ENCODE measurements around the gene JMY.

The JMY gene

GRCh38 chr5:79235634-79236361 is at the start of gene JMY:
TSS of gene JMY (plus strand) at chr5:79236131. CDS start at chr5:79236651, 520 bp downstream.
- in situ Hi-C loops (cut with MboI; ENCODE audit: low sequenced_read_pairs), result no loop called here

DNA sequence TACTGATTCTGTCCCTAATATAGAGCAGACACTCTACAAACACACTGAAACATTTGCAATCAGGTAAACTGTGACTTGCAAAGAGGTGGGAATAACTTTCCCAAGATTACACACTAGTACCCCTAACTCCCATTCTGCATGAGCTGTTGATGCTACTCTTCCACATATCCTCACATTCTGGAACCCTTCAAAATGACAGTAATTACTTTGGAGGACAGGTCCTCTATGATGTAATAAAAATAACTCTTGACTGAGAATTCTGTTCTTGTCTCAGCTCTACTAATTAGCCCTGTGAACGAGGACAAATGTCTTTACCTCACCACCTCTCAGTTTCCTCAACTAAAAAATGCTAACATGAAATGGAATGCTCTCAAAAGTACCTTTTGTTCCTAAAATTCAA is 49.5 kb upstream of the JMY start:
- in situ Hi-C loops (cut with MboI; ENCODE audit: low sequenced_read_pairs), result no loop called here

DNA sequence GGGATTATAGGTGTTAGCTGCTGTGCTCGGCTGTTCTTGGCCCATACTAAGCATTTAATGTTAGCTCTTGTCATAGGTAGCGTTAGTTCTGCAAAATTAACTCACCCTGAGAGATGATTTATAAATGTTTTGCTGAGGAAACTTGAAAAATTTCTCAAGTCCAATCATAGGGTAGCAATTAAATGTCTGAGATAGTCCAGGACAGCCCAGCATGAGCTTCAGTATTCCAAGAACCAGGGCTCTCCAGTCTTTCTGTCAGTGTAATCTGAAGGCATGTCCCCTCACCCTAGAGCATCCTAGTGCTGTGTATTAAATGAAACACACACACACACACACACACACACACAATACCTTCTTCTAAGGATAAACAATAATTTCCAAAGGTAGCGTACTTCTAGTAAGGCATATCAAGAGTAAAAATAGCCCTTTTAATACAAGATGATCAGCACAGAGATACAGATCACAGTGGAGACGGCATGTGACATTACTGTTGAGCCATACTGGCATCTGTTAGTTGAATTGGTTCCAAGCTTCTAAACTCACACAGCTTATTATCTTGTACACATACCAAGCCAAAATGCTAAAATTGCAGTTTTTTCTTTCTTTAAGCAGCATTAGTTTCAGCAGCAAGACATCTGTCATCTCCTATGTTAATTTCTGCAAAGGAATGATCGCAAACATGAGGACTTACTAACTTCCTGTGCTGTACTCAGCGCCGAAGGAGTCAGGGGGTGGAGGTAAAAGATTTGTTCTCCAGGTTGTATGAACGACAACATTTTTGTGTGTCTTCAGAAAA is 46.3 kb upstream of the JMY start:
- in situ Hi-C loops (cut with MboI; ENCODE audit: low sequenced_read_pairs), result no loop called here

- in situ Hi-C loops (cut with MboI; ENCODE audit: low sequenced_read_pairs), result no loop called here
Observed at GRCh38 chr5:79190235-79190529, 45.7 kb upstream of the JMY start.

- in situ Hi-C loops (cut with MboI; ENCODE audit: low sequenced_read_pairs), result no loop called here
Observed at GRCh38 chr5:79191457-79191856, 44.5 kb upstream of the JMY start.

GRCh38 chr5:79193643-79194042 is 42.3 kb upstream of the JMY start:
- in situ Hi-C loops (cut with MboI; ENCODE audit: low sequenced_read_pairs), result no loop called here

GRCh38 chr5:79200573-79201183 is 35.3 kb upstream of the JMY start:
- in situ Hi-C loops (cut with MboI; ENCODE audit: low sequenced_read_pairs), result no loop called here

- in situ Hi-C loops (cut with MboI; ENCODE audit: low sequenced_read_pairs), result no loop called here
Observed at GRCh38 chr5:79201206-79201605, 34.7 kb upstream of the JMY start.

GRCh38 chr5:79202076-79202475 is 33.9 kb upstream of the JMY start:
- in situ Hi-C loops (cut with MboI; ENCODE audit: low sequenced_read_pairs), result no loop called here

- in situ Hi-C loops (cut with MboI; ENCODE audit: low sequenced_read_pairs), result no loop called here
Observed at GRCh38 chr5:79205965-79206364, 30.0 kb upstream of the JMY start.

- in situ Hi-C loops (cut with MboI; ENCODE audit: low sequenced_read_pairs), result no loop called here
Observed at GRCh38 chr5:79206541-79206940, 29.4 kb upstream of the JMY start.

DNA sequence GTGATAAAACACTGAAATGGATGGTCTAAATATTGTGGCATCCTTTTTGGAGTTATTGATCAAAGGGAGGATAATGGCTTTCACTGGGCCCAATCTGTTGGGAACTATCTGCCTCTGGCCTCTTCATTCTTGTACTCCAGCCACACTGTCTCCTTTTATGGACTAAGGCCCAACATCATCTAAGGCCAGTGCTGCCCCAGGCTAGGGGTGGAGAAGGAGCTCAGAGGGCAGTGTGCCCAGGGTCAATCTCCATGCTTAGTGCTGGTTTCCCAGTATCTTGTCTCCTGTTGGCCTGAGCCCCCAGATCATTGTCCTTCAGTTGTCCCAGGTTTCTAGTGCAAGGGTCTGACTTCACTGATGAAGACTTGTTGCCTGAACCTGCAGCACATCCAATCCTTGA is 26.4 kb upstream of the JMY start:
- in situ Hi-C loops (cut with MboI; ENCODE audit: low sequenced_read_pairs), result no loop called here

- in situ Hi-C loops (cut with MboI; ENCODE audit: low sequenced_read_pairs), result no loop called here
Observed at GRCh38 chr5:79224286-79224984, 11.5 kb upstream of the JMY start.

DNA sequence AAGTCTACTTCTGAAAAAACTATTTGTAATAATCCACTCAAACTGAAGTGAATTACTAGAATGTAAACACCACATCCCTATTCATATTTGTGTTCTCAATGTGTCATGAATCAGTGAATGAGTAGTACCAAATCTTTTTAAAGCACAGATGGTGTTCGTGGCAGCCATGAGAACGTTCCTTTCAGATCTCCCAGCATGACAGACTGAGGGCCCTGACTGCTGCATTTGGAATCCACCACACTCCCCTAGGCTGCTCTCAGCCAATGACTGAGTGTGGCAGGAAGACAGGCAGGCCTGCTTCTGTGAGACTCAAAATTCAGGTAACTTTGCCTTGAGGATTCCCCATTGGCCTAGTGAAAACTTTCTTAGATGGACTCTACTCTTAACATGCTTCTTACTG is 10.9 kb upstream of the JMY start:
- in situ Hi-C loops (cut with MboI; ENCODE audit: low sequenced_read_pairs), result no loop called here

DNA sequence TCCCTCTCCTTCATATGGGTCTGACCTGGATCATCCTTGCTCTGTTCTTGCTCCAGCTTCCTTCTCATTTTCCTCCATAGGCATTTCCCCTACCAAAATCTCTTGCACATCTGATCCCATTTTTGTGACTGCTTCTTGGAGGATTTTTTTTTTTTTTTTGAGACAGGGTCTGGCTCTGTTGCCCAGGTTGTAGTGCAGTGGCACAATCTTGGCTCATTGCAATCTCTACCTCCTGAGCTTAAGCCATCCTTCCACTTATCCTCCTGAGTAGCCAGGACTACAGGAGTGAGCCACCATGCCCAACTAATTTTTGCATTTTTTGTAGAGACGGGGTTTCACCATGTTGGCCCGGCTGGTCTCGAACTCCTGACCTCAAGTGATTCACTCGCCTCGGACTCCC is 10.5 kb upstream of the JMY start:
- in situ Hi-C loops (cut with MboI; ENCODE audit: low sequenced_read_pairs), result no loop called here

DNA sequence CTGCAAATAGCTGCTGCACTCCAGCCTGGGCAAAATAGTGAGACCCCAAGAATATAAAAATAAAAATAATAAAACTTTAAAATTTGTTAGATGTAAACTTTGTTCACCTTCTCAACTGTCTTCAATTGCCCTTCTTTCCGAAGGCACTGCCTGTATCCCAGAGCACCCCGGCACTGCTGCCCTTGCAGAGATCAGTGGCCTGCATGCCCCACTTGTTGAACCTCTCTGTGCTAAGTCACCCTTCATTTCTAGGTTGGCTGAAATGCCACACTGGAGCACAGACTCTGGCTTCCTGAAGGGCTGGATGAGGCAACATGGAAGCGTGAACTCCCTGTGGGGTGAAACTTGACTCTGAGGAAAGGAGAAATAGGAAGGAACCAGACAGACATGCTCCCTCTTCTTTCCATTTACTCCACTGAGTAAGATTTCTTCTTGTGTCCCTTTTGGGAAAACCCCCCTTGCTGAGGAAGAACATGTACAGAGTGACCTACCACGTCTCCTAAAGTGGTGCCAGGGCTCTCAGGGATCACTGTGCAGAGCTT is 8.4 kb upstream of the JMY start:
- in situ Hi-C loops (cut with MboI; ENCODE audit: low sequenced_read_pairs), result no loop called here

- in situ Hi-C loops (cut with MboI; ENCODE audit: low sequenced_read_pairs), result no loop called here
Observed at GRCh38 chr5:79229357-79230174, 6.4 kb upstream of the JMY start.

- in situ Hi-C loops (cut with MboI; ENCODE audit: low sequenced_read_pairs), result no loop called here
Observed at GRCh38 chr5:79235261-79235633, 684 bp upstream of the JMY start.

GRCh38 chr5:79236362-79236969 is 535 bp downstream of the JMY start:
- in situ Hi-C loops (cut with MboI; ENCODE audit: low sequenced_read_pairs), result no loop called here

Data from HL-60/S4 treated with retinoic acid at 250 ng/mL for 4 days and 3 days (cell line).